GM21423 (cell line): Measurements from ENCODE around the gene RNF217.
A peak's percentile ranks its signal among the peaks of the same experiment; 100 is the strongest.

Experiments
- ATAC-seq: cut with Tn5 transposase; IDR thresholded peaks from one replicate; pipeline ENCODE4 v1.9.1; 2021; ENCODE audit warnings: mild to moderate bottlenecking, moderate library complexity; ENCODE audit not compliant: unreplicated experiment

Gene RNF217

GRCh38 chr6:125095580-125096301 is 133.5 kb downstream of the RNF217 start:
- no peak for ATAC-seq

- ATAC-seq, result no peak
These were observed 134.9 kb downstream of the RNF217 start for GRCh38 chr6:125097186-125097585.

- no peak for ATAC-seq
These were observed 136.0 kb downstream of the RNF217 start for GRCh38 chr6:125098253-125098652.

- ATAC-seq, result peak; percentile 79
These were observed 137.2 kb downstream of the RNF217 start for GRCh38 chr6:125099211-125100073.

- no peak for ATAC-seq
These were observed 137.9 kb downstream of the RNF217 start for GRCh38 chr6:125100074-125100652.

GRCh38 chr6:125101128-125101527 is 138.9 kb downstream of the RNF217 start:
- no peak for ATAC-seq

GRCh38 chr6:125101631-125102030 is 139.4 kb downstream of the RNF217 start:
- no peak for ATAC-seq

GRCh38 chr6:125102411-125102810 is 140.2 kb downstream of the RNF217 start:
- no peak for ATAC-seq

- no peak for ATAC-seq
These were observed 140.7 kb downstream of the RNF217 start for GRCh38 chr6:125102891-125103290.

GRCh38 chr6:125104425-125104824 is 142.2 kb downstream of the RNF217 start:
- ATAC-seq, result no peak

GRCh38 chr6:125107048-125107447 is 144.8 kb downstream of the RNF217 start:
- ATAC-seq, result no peak

GRCh38 chr6:125107896-125108295 is 145.7 kb downstream of the RNF217 start:
- no peak for ATAC-seq

GRCh38 chr6:125110056-125110455 is 147.8 kb downstream of the RNF217 start:
- no peak for ATAC-seq

- no peak for ATAC-seq
These were observed 149.2 kb downstream of the RNF217 start for GRCh38 chr6:125111219-125111983.

GRCh38 chr6:125112934-125113333 is 150.7 kb downstream of the RNF217 start:
- no peak for ATAC-seq

- no peak for ATAC-seq
These were observed 152.1 kb downstream of the RNF217 start for GRCh38 chr6:125114248-125114858.

GRCh38 chr6:125116170-125116569 is 153.9 kb downstream of the RNF217 start:
- ATAC-seq, result no peak

GRCh38 chr6:125116710-125117109 is 154.5 kb downstream of the RNF217 start:
- ATAC-seq, result no peak

- ATAC-seq, result no peak
These were observed 155.6 kb downstream of the RNF217 start for GRCh38 chr6:125117818-125118217.

GRCh38 chr6:125120054-125120590 is 157.9 kb downstream of the RNF217 start:
- no peak for ATAC-seq
